HCT116 (cell line): ENCODE measurements around the gene BRD7.

Experiments
- CEBPB ChIP-seq: IDR thresholded peaks from 2 replicates; pipeline ENCODE4 v1.6.1; 2012; ENCODE audit warnings: low read depth
- EZH2 ChIP-seq: fragments of 200-600 bp; sonication (generic); IDR thresholded peaks from 2 replicates; pipeline ENCODE4 v1.6.1; 2017; ENCODE audit warnings: antibody characterized with exemption, mixed run types
- EZH2phosphoT487 ChIP-seq: fragments of 200-600 bp; IDR thresholded peaks from 2 replicates; pipeline ENCODE4 v1.6.1; 2018; ENCODE audit warnings: antibody characterized with exemption, borderline replicate concordance
- POLR2A ChIP-seq: IDR thresholded peaks from 2 replicates; pipeline ENCODE4 v1.7.0; 2011; ENCODE audit warnings: borderline replicate concordance; ENCODE audit not compliant: insufficient read depth, insufficient read length; ENCODE audit errors: extremely low read depth
- POLR2AphosphoS5 ChIP-seq: IDR thresholded peaks from 2 replicates; pipeline ENCODE4 v1.6.1; 2011; ENCODE audit warnings: mild to moderate bottlenecking, low read depth, low read length, moderate library complexity
- RAD21 ChIP-seq: IDR thresholded peaks from 2 replicates; pipeline ENCODE4 v1.6.1; 2012; ENCODE audit warnings: low read depth, mild to moderate bottlenecking
- SP1 ChIP-seq: IDR thresholded peaks from 2 replicates; pipeline ENCODE4 v1.6.1; 2012; ENCODE audit warnings: low read depth
- SRF ChIP-seq: IDR thresholded peaks from 2 replicates; pipeline ENCODE4 v1.6.1; 2012; ENCODE audit warnings: low read depth
- ZNF274 ChIP-seq: fragments of 200-500 bp; sonication (Bioruptor generic); IDR thresholded peaks from 2 replicates; pipeline ENCODE4 v1.6.1; 2014; ENCODE audit warnings: mild to moderate bottlenecking, low read depth, low read length, inconsistent platforms
- TF ChIP-seq, protein P1 (sequence below), 3 experiments: fragments of 200-600 bp in 1 of 3; sonication (generic) in 1 of 3; IDR thresholded peaks in 2 of 3; conservative IDR thresholded peaks in 1 of 3; 2 replicates each; pipeline ENCODE4 v1.5.1; 2012 to 2017; ENCODE audit warnings: low read depth in 2 of 3, low read length in 2 of 3, antibody characterized with exemption in 1 of 3, borderline replicate concordance in 1 of 3, control low read depth in 1 of 3, mild to moderate bottlenecking in 1 of 3, mixed read lengths in 1 of 3, mixed run types in 1 of 3, moderate library complexity in 1 of 3; ENCODE audit not compliant: insufficient read depth in 1 of 3

DNA sequence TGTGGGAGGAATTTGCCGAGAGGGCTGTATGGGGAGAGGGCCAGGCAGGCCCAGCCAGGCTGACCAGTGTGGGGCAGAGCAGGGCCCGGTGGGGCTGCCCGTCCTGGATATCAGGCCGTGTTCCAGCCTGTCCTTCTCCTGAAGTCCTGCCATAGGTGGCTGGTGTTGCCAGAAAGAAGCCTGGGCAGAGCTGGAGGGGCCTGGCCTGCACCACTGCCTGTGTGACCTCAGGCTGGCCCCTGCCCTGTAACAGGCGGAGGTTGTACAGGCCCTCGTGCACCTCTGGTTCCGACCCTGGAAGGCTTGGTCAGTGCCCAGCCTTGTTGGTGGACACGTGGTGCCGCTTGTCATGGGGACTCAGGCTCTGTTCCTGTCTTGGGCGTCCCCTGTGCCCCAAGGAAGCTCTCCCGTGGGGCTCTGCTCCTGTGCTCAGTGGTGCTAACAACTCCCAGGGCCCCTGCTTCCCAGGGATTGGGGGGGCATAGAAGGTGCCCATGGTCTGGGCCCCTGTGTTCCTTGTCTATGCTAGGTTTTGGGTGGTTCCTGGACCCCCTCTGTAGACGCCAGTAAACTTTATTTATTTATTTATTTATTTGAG, 69.2 kb downstream of the BRD7 start:
- TF ChIP-seq POLR2A (no peak), SRF (no peak), EZH2phosphoT487 (no peak), ZNF274 (no peak), CEBPB (no peak), SP1 (no peak), RAD21 (no peak), POLR2AphosphoS5 (no peak), EZH2 (no peak)
- TF ChIP-seq, protein P1, sequence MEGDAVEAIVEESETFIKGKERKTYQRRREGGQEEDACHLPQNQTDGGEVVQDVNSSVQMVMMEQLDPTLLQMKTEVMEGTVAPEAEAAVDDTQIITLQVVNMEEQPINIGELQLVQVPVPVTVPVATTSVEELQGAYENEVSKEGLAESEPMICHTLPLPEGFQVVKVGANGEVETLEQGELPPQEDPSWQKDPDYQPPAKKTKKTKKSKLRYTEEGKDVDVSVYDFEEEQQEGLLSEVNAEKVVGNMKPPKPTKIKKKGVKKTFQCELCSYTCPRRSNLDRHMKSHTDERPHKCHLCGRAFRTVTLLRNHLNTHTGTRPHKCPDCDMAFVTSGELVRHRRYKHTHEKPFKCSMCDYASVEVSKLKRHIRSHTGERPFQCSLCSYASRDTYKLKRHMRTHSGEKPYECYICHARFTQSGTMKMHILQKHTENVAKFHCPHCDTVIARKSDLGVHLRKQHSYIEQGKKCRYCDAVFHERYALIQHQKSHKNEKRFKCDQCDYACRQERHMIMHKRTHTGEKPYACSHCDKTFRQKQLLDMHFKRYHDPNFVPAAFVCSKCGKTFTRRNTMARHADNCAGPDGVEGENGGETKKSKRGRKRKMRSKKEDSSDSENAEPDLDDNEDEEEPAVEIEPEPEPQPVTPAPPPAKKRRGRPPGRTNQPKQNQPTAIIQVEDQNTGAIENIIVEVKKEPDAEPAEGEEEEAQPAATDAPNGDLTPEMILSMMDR (IDR thresholded peaks at IDR 0.05 in 2 of 3, conservative IDR thresholded peaks at IDR 0.05 in 1 of 3; ENCODE audit: borderline replicate concordance in 1 of 3, insufficient read depth in 1 of 3, low read depth in 2 of 3, low read length in 2 of 3): no peak
